ENCODE data around the gene RUNDC3A. TPM values are rescaled to one million over a fixed set of nuclear protein-coding genes. Genes with fewer than 3 reads are reported as not detected.

RUNDC3A gene
- total and polyA plus RNA-seq, 2 of the 13 experiments (the other 11 are each of a cell fraction or from before 2014, with no cell fraction given): 0.25 TPM; not detected in 1

DNA sequence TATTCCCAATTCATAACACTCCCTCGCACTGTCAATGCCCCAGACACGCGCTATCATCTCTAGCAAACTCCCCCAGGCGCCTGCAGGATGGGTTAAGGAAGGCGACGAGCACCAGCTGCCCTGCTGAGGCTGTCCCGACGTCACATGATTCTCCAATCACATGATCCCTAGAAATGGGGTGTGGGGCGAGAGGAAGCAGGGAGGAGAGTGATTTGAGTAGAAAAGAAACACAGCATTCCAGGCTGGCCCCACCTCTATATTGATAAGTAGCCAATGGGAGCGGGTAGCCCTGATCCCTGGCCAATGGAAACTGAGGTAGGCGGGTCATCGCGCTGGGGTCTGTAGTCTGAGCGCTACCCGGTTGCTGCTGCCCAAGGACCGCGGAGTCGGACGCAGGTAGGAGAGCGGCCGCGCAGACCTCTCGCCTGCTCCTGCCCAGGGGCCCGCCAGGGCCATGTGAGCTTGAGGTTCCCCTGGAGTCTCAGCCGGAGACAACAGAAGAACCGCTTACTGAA is 36.6 kb downstream of the RUNDC3A start, which contains the start of gene GRN:
Gene GRN (plus strand): TSS at position 364 of the 515 bp plus-strand sequence. CDS start 3,863 bp downstream, outside the sequence.
- Histone ChIP-seq H2AFZ (ENCODE audit: low read length) (peak within 1 kb of the TSS; percentile 43), H3K9me3 (ENCODE audit: low read length) (no peaks in the 10 kb centered on the region), H3K27me3 (ENCODE audit: control insufficient read depth in 1 of 2, insufficient read depth in 2 of 2, low read length in 2 of 2) (peaks cover 0 to 10% of the 10 kb centered on the region in 2 experiments; a peak in 1 of 5 replicates), H3K4me1 (ENCODE audit: insufficient read depth, low read length) (peaks cover 25% of the 10 kb centered on the region), H4K20me1 (ENCODE audit: insufficient read depth, low read length) (no peaks in the 10 kb centered on the region), H3K27ac (ENCODE audit: extremely low read length, insufficient read depth, low read length) (peak within 1 kb of the TSS; percentile 68), H3K4me2 (ENCODE audit: low read depth, low read length) (peak within 1 kb of the TSS; percentile 96), H3K36me3 (replicated peaks in 1 of 2; ENCODE audit: control insufficient read depth in 1 of 2, insufficient read depth in 2 of 2, low read length in 2 of 2) (peaks cover 0 to 8% of the 10 kb centered on the region in 2 experiments; a peak in 1 of 5 replicates), H3K79me2 (ENCODE audit: insufficient read depth, low read length) (peaks cover 4% of the 10 kb centered on the region), H3K4me3 (replicated peaks in 1 of 3; ENCODE audit: insufficient read depth in 1 of 3, low read depth in 2 of 3, low read length in 3 of 3) (peak within 1 kb of the TSS; percentile 86 to 99 (median 95)), H3K9ac (ENCODE audit: insufficient read depth, low read depth, low read length) (peak within 1 kb of the TSS; percentile 85)
- WGBS (ENCODE audit: low lambda C conversion rate): 0% methylated on average over 17 of the region's 26 CpGs
- ATAC-seq (peak; percentile 98), DNase-seq (ENCODE audit: low spot score) (peak; percentile 100), FAIRE-seq (peak; percentile 99)
- CTCF ChIA-PET (ENCODE audit: low intra/inter-chr PET ratio, low total read pairs): interaction anchor here (1.6 to 2.2 kb wide), 2 partner anchors 13 to 141 kb away, joined by 5 to 6 read pairs; no protein-coding TSS in a partner anchor
- POLR2A ChIA-PET: interaction anchor here (0.8 to 2.9 kb wide), 19 partner anchors 11 to 221 kb away, joined by 3 to 24 read pairs (median 8); partner anchors contain the start of genes FAM171A2, HDAC5, RUNDC3A and SLC25A39
- in situ Hi-C loops (cut with HindIII; ENCODE audit: extremely low pct_ligation_motif_present, low pct_unique_long_range_greater_than_20kb) (no loop called here), intact Hi-C loops (cut with micrococcal nuclease; ENCODE audit: unreplicated experiment) (loop anchor here (2.0 kb wide), 1 partner anchor 18 kb away; no protein-coding TSS in a partner anchor)
- BruUV-seq (replicated peaks): no TSS peak
- no peak for TF ChIP-seq POGZ (CRISPR knock-in tag; IDR thresholded peaks at IDR 0.05)
- TF ChIP-seq, protein P1, sequence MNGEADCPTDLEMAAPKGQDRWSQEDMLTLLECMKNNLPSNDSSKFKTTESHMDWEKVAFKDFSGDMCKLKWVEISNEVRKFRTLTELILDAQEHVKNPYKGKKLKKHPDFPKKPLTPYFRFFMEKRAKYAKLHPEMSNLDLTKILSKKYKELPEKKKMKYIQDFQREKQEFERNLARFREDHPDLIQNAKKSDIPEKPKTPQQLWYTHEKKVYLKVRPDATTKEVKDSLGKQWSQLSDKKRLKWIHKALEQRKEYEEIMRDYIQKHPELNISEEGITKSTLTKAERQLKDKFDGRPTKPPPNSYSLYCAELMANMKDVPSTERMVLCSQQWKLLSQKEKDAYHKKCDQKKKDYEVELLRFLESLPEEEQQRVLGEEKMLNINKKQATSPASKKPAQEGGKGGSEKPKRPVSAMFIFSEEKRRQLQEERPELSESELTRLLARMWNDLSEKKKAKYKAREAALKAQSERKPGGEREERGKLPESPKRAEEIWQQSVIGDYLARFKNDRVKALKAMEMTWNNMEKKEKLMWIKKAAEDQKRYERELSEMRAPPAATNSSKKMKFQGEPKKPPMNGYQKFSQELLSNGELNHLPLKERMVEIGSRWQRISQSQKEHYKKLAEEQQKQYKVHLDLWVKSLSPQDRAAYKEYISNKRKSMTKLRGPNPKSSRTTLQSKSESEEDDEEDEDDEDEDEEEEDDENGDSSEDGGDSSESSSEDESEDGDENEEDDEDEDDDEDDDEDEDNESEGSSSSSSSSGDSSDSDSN (CRISPR knock-in tag; IDR thresholded peaks at IDR 0.05): 0 out of 2 replicates have a peak, but pooled peaks have one; percentile 60
- peak; percentile 74; the same call in 1 of the 2 replicates for TF ChIP-seq KDM3A (CRISPR knock-in tag; IDR thresholded peaks at IDR 0.05; ENCODE audit: low read depth)
- TF ChIP-seq IKZF4 (CRISPR knock-in tag; IDR thresholded peaks at IDR 0.05; ENCODE audit: borderline replicate concordance, low read depth, not compliant biosample characterization): no peak
- TF ChIP-seq MXD4 (CRISPR knock-in tag; IDR thresholded peaks at IDR 0.05): peak; percentile 82
- TF ChIP-seq, protein P2, sequence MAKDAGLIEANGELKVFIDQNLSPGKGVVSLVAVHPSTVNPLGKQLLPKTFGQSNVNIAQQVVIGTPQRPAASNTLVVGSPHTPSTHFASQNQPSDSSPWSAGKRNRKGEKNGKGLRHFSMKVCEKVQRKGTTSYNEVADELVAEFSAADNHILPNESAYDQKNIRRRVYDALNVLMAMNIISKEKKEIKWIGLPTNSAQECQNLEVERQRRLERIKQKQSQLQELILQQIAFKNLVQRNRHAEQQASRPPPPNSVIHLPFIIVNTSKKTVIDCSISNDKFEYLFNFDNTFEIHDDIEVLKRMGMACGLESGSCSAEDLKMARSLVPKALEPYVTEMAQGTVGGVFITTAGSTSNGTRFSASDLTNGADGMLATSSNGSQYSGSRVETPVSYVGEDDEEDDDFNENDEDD (CRISPR knock-in tag; IDR thresholded peaks at IDR 0.05; ENCODE audit: borderline replicate concordance): peak; percentile 66; the same call in 1 of the 2 replicates
- 0 out of 2 replicates have a peak, but pooled peaks have one; percentile 52 for TF ChIP-seq ZBTB42 (CRISPR knock-in tag; IDR thresholded peaks at IDR 0.05)
- TF ChIP-seq, protein P3, sequence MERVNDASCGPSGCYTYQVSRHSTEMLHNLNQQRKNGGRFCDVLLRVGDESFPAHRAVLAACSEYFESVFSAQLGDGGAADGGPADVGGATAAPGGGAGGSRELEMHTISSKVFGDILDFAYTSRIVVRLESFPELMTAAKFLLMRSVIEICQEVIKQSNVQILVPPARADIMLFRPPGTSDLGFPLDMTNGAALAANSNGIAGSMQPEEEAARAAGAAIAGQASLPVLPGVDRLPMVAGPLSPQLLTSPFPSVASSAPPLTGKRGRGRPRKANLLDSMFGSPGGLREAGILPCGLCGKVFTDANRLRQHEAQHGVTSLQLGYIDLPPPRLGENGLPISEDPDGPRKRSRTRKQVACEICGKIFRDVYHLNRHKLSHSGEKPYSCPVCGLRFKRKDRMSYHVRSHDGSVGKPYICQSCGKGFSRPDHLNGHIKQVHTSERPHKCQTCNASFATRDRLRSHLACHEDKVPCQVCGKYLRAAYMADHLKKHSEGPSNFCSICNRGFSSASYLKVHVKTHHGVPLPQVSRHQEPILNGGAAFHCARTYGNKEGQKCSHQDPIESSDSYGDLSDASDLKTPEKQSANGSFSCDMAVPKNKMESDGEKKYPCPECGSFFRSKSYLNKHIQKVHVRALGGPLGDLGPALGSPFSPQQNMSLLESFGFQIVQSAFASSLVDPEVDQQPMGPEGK (CRISPR knock-in tag; IDR thresholded peaks at IDR 0.05): peak; percentile 86
- TF ChIP-seq RFXANK (CRISPR knock-in tag; IDR thresholded peaks at IDR 0.05): 0 out of 2 replicates have a peak, but pooled peaks have one; percentile 75
- peak; percentile 17; the same call in 1 of the 2 replicates for TF ChIP-seq ZNF747 (CRISPR knock-in tag; IDR thresholded peaks at IDR 0.05; ENCODE audit: borderline replicate concordance)
- peak; percentile 64 for TF ChIP-seq FOXA3 (CRISPR knock-in tag; IDR thresholded peaks at IDR 0.05)
- no peak for TF ChIP-seq ZNF260 (CRISPR knock-in tag; IDR thresholded peaks at IDR 0.05; ENCODE audit: borderline replicate concordance, low read depth)
- peak; percentile 85 for TF ChIP-seq KDM2A (CRISPR knock-in tag; IDR thresholded peaks at IDR 0.05; ENCODE audit: borderline replicate concordance, low read depth)
- TF ChIP-seq, protein P4, sequence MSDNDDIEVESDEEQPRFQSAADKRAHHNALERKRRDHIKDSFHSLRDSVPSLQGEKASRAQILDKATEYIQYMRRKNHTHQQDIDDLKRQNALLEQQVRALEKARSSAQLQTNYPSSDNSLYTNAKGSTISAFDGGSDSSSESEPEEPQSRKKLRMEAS (IDR thresholded peaks at IDR 0.05): peak; percentile 91
- TF ChIP-seq ZFP36L2 (CRISPR knock-in tag; IDR thresholded peaks at IDR 0.05): peak; percentile 57; the same call in 1 of the 2 replicates
- TF ChIP-seq, protein P5, sequence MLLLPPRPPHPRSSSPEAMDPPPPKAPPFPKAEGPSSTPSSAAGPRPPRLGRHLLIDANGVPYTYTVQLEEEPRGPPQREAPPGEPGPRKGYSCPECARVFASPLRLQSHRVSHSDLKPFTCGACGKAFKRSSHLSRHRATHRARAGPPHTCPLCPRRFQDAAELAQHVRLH (CRISPR knock-in tag; IDR thresholded peaks at IDR 0.05; ENCODE audit: borderline replicate concordance, low read depth): peak; percentile 72; the same call in 1 of the 2 replicates
